Measurements from ENCODE around the gene ZSCAN12.
"Not testable (repeated sequence)": the region's sequence is repeated elsewhere in the genome, so short reads cannot be mapped to it uniquely, and the experiment has no call there.

ZSCAN12 gene

DNA sequence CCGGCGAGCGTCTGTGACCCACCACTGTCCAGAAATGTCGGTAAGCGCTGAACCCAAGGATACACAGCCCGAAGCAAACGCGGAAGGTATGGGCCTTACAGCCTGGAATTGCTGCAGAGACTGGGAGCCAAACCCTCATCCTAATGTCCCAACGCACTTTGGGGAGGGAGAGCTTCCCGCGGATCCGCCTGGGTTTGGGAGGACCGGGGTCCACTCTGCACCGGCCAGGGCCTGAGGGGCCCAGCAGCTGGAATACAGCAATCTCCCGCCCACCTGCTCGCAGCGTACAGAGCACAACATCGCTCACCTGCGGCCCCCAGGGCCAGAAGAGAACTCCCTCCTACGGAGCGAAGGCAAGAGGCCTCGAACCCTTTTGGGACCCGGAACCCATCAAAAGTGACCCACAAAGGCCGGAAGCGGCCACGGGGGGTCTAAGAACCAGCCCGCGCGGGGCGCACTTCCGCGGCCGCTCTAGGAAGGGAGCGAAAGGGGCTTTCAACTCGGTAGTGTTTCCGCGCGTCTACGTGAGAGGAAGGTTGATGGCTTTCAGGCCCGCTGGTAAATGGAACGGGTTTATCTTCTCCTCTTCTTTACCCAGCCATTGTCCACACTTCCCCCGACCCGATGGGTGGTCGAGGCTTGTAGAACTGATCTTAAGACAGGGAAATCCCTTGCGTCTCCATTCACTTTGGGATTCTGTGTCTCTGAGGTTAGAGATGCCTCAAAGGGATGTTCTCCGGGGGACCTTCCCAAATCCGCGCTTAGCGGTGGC is at the start of gene ZSCAN12:
TSS of gene ZSCAN12 (minus strand) at position 398 of the 772 bp plus-strand sequence. CDS start 1,342 bp downstream, outside the sequence.
- H3K27ac ChIP-seq, result peak within 1 kb of the TSS; percentile 44 to 54
- no peaks in the 10 kb centered on the region for H3K27me3 ChIP-seq
- H3K4me3 ChIP-seq, result peak within 1 kb of the TSS; percentile 63 to 81
- peaks cover 0 to 15% (median 11%) of the 10 kb centered on the region in 3 donors for H3K36me3 ChIP-seq
- H3K9me3 ChIP-seq, result no peaks in the 10 kb centered on the region
- DNase-seq, result peak; percentile 76 to 86
- TF ChIP-seq, protein P1, sequence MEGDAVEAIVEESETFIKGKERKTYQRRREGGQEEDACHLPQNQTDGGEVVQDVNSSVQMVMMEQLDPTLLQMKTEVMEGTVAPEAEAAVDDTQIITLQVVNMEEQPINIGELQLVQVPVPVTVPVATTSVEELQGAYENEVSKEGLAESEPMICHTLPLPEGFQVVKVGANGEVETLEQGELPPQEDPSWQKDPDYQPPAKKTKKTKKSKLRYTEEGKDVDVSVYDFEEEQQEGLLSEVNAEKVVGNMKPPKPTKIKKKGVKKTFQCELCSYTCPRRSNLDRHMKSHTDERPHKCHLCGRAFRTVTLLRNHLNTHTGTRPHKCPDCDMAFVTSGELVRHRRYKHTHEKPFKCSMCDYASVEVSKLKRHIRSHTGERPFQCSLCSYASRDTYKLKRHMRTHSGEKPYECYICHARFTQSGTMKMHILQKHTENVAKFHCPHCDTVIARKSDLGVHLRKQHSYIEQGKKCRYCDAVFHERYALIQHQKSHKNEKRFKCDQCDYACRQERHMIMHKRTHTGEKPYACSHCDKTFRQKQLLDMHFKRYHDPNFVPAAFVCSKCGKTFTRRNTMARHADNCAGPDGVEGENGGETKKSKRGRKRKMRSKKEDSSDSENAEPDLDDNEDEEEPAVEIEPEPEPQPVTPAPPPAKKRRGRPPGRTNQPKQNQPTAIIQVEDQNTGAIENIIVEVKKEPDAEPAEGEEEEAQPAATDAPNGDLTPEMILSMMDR (IDR thresholded peaks at IDR 0.05), result peak; percentile 33 to 42
- intact Hi-C loops (cut with DNase I; ENCODE audit: low total_unique reads), result no loop called here
- peaks cover 0 to 36% (median 14%) of the 10 kb centered on the region in 4 donors for H3K4me1 ChIP-seq

DNA sequence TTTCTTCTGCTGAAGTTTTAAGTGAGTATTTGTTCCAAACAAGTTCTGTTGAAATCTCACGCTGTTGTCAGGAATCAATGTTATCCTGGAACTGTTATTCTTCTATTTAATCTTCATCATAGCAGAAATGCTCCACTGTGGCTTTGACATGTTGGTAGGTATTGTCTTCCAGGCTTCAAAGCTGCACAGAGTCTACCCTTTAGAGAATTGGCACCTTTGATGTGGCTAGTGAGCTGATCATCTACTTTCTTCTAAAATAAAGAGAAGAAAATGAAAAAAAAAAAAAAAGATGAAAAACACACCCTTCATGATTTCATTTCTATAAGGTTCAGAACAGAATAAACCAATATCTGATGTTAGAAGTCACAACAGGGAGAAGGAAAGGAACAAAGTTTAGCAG is 49.5 kb upstream of the ZSCAN12 start:
- no peak overlapping the region for H3K27ac ChIP-seq
- peaks cover 0 to 6% (median 2%) of the 10 kb centered on the region in 4 donors for H3K4me1 ChIP-seq
- no peaks in the 10 kb centered on the region for H3K36me3 ChIP-seq
- intact Hi-C loops (cut with DNase I; ENCODE audit: low total_unique reads), result no loop called here
- peaks cover 0 to 24% of the 10 kb centered on the region in 2 donors for H3K27me3 ChIP-seq
- H3K9me3 ChIP-seq, result no peaks in the 10 kb centered on the region
- no peak overlapping the region for H3K4me3 ChIP-seq
- TF ChIP-seq, protein P1 (IDR thresholded peaks at IDR 0.05), result no peak
- DNase-seq, result no peak

DNA sequence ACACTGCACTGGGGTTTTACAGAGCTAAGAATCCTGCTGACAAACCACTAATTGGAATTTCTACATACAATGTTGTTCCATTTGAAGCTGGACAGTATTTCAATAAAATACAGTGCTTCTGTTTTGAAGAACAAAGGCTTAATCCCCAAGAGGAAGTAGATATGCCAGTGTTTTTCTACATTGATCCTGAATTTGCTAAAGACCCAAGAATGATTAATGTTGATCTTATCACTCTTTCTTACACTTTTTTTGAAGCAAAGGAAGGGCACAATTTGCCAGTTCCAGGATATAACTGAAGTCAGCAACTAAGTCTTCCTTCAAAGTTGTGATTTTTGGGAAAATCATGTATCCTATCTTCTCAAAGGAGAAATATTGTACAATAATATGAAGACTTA is 48.0 kb upstream of the ZSCAN12 start:
- DNase-seq; H3K4me3 ChIP-seq; H3K36me3 ChIP-seq; H3K27ac ChIP-seq; H3K4me1 ChIP-seq; intact Hi-C loops (cut with DNase I; ENCODE audit: low total_unique reads); H3K9me3 ChIP-seq: not testable (repeated sequence)
- H3K27me3 ChIP-seq, result peaks cover 0 to 19% of the 10 kb centered on the region in 2 donors

DNA sequence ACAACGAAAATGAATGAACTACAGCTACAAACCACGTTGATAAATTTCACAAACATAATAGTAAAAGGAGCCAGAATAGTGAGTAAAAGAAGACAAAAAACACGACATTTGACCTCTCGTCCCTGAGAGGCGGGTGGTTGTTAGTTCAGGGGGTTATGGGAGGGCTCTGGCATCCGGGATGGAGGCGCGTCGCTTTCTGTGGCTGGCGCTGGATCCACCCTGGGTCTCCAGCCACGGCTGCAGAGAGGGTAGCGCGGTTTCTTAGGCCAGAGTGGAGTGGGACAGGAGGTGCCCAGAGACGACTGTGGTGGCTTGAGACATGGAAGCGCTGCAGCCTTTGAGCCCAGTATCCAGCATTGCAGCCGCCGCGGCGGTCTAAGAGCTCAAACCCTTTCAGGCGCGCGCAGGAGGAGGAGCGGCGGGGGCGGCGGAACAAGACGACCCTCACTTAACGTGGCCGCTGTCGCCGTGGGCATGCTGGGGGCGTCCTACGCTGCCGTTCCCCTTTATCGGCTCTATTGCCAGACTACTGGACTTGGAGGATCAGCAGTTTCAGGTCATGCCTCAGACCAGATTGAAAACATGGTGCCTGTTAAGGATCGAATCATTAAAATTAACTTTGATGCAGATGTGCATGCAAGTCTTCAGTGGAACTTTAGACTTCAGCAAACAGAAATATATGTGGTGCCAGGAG is 47.4 kb upstream of the ZSCAN12 start:
- H3K9me3 ChIP-seq, result no peaks in the 10 kb centered on the region
- no peaks in the 10 kb centered on the region for H3K36me3 ChIP-seq
- no peak for DNase-seq
- H3K4me1 ChIP-seq, result peaks cover 0 to 6% (median 2%) of the 10 kb centered on the region in 4 donors
- no peak overlapping the region for H3K27ac ChIP-seq
- H3K27me3 ChIP-seq, result peaks cover 0 to 17% of the 10 kb centered on the region in 2 donors
- TF ChIP-seq, protein P1 (IDR thresholded peaks at IDR 0.05), result no peak
- peak overlapping the region in 1 of 2 donors; percentile 8 for H3K4me3 ChIP-seq
- intact Hi-C loops (cut with DNase I; ENCODE audit: low total_unique reads), result no loop called here

DNA sequence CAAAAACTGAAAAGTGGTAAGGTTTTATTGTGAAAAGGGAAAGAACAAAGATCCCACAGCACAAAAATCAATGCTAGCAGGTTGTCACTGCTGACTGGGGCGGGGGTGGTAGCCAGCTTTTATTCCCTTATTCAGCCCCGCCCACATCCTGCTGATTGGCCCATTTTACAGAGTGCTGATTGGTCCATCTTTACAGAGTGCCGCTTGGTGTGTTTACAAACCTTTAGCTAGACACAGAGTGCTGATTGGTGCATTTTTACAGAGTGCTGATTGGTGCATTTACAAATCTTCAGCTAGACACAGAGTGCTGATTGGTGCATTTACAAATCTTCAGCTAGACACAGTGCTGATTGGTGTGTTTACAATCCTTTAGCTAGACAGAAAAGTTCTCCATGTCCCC is 45.2 kb upstream of the ZSCAN12 start:
- DNase-seq; H3K27ac ChIP-seq; intact Hi-C loops (cut with DNase I; ENCODE audit: low total_unique reads); H3K9me3 ChIP-seq; H3K36me3 ChIP-seq; H3K4me1 ChIP-seq; H3K4me3 ChIP-seq: not testable (repeated sequence)
- H3K27me3 ChIP-seq, result peaks cover 0 to 17% of the 10 kb centered on the region in 2 donors

DNA sequence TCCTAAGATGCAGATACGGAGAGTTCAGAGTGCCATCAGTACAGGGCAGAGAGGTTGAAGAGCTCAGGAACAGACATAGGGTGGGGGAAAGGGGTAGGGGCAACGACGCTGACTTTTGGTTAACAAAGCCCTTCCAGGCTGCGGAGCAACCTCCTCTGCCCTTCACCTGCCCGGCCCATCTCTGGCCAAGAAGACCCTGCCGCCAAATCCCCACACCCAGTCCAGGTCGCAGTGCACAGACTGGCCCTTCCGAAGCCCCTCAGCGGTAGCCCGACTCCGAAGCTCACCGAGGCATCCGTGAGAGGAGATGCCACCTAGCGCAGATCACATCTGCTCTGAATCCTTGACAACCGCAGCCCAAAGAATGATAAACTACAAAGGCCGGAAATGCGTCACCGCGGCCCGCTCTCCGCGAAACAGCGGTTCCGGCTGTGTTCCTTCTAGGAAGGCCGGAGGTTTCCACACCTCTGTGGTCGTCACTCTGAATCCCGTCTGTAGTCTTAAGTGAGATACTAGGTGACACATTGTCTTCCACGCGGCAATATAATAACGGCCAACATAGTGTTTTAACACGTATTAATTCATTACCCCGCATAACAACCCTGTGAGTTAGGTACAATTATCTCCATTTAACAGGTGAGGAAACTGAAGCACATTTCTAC is 43.7 kb upstream of the ZSCAN12 start, which contains the start of gene ZSCAN23:
TSS of gene ZSCAN23 (minus strand) at position 380 of the 662 bp plus-strand sequence. CDS start 7,225 bp downstream, outside the sequence.
- peaks cover 0 to 17% of the 10 kb centered on the region in 2 donors for H3K27me3 ChIP-seq
- peak; percentile 25 to 69 for DNase-seq
- no peaks in the 10 kb centered on the region for H3K36me3 ChIP-seq
- H3K4me3 ChIP-seq, result peak within 1 kb of the TSS; percentile 58 to 59
- intact Hi-C loops (cut with DNase I; ENCODE audit: low total_unique reads), result no loop called here
- peaks cover 0 to 6% (median 2%) of the 10 kb centered on the region in 4 donors for H3K4me1 ChIP-seq
- H3K9me3 ChIP-seq, result no peaks in the 10 kb centered on the region
- peak within 1 kb of the TSS in 1 of 2 donors; percentile 41 for H3K27ac ChIP-seq
- TF ChIP-seq, protein P1 (IDR thresholded peaks at IDR 0.05), result no peak
